Activated CD4-positive, alpha-beta T cell treated with anti-CD3 and anti-CD28 coated beads for 36 hours (primary cell): ENCODE results near the gene INSYN1. TPM values are rescaled to one million over a fixed set of nuclear protein-coding genes. Genes with fewer than 3 reads are reported as not detected.

Source experiments
- total RNA-seq, 2 experiments: library from RNA; stranded (reverse); gene quantifications; one replicate each; pipeline ENCODE4 v1.2.3, GENCODE V29; 2021

Gene INSYN1
- total RNA-seq, 2 experiments from 2014 or later, result not detected

Other genes starting within 250 kb of the INSYN1 start
- gene NPTN, start 120.0 kb downstream of the INSYN1 start, total RNA-seq, result 10 to 100 TPM; 43.5 to 73.4 TPM
- gene CD276, start 69.0 kb downstream of the INSYN1 start, total RNA-seq, result 1 to 10 TPM; 2.6 to 3.0 TPM
- not detected for gene TBC1D21, start 120.2 kb upstream of the INSYN1 start, total RNA-seq
- 1 to 10 TPM; 1.9 to 2.5 TPM for gene LOXL1, start 173.1 kb upstream of the INSYN1 start, total RNA-seq
- gene STOML1, start 238.9 kb upstream of the INSYN1 start, total RNA-seq, result 1 to 10 TPM; 6.3 to 7.1 TPM
- gene PML, start 241.4 kb upstream of the INSYN1 start, total RNA-seq, result 10 to 100 TPM; 72.6 to 75.4 TPM